Stimulated activated naive B cell treated with anti-CD40 and anti-IgM and Interleukin-4, amounts not matched to agents 10 μg/mL and 1 μg/mL and 100 μg/mL, for 72 hours (primary cell): ENCODE data around the gene EXOSC5.
"Not testable (repeated sequence)": the region's sequence is repeated elsewhere in the genome, so short reads cannot be mapped to it uniquely, and the experiment has no call there.

Source experiments
- ATAC-seq, 2 donors: fragments of 150-1000 bp; cut with Tn5 transposase; replicated peaks; 2 replicates each; pipeline ENCODE4 v1.10.0; 2021; ENCODE audit warnings: moderate library complexity in 1 of 2
- DNase-seq: peaks from one replicate; pipeline ENCODE4 v3.0.0; 2021
- H3K27ac Mint-ChIP-seq: one replicate; pipeline ENCODE4 v1.8.0; 2022; ENCODE audit warnings: mild to moderate bottlenecking, mixed read lengths
- H3K27me3 Mint-ChIP-seq, 2 donors: one replicate each; pipeline ENCODE4 v1.8.0; 2022; ENCODE audit warnings: mixed read lengths in 2 of 2
- H3K36me3 Mint-ChIP-seq, 2 donors: one replicate each; pipeline ENCODE4 v1.8.0; 2022; ENCODE audit warnings: mixed read lengths in 2 of 2, mild to moderate bottlenecking in 1 of 2
- H3K4me1 Mint-ChIP-seq, 2 donors: one replicate each; pipeline ENCODE4 v1.8.0; 2022; ENCODE audit warnings: mixed read lengths in 2 of 2, mild to moderate bottlenecking in 1 of 2
- H3K4me3 Mint-ChIP-seq, 2 donors: one replicate each; pipeline ENCODE4 v1.8.0; 2022; ENCODE audit warnings: mild to moderate bottlenecking in 2 of 2, mixed read lengths in 2 of 2, moderate library complexity in 1 of 2
- H3K9me3 Mint-ChIP-seq, 2 donors: one replicate each; pipeline ENCODE4 v1.8.0; 2022; ENCODE audit warnings: mixed read lengths in 2 of 2, mild to moderate bottlenecking in 1 of 2

The EXOSC5 gene

GRCh38 chr19:41357746-41358145 lies 39.4 kb downstream of the EXOSC5 start:
- Mint-ChIP-seq H3K36me3 (peaks cover 12 to 24% of the 10 kb centered on the region in 2 donors), H3K4me3 (no peak overlapping the region), H3K27me3 (no peaks in the 10 kb centered on the region), H3K9me3 (no peaks in the 10 kb centered on the region), H3K4me1 (peaks cover 26 to 40% of the 10 kb centered on the region in 2 donors), H3K27ac (no peak overlapping the region)
- no peak for DNase-seq
- ATAC-seq: no peak

DNA sequence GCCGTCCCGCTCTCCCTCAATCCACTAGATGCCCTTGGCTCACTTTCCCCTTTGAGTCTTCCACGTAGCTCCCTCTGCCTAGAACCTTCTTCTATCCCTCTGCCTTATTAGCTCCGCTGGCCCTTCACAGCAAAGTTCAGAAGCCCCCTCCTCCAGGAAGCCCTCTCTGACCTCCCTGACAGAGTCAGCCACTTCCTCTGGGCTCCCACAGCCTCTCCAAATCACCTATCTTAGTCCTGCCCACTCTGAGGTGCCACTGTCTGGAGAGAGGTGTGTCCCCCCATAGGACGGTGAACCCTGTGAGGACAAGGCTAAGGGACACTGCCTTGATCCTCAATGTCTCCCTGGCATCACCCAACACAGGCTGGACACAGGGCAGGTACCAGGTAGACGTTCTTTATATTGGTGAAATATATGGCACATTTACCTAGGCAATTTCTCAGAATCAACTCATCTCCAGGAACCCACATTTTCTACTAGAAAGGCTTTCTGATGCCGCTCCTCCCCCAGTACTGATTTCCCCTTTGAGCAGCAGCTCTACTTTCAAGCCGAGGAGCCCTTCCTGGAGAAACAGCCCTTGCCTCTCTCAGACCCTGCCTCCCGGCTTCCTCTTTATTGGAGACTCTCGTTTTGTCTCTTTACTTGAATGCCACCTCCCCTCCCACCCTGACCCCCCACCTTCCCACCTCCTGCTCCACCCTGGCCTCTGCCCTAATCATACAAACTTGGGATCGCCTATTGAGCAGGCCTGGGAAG lies 40.0 kb downstream of the EXOSC5 start:
- no peak overlapping the region for H3K4me3 Mint-ChIP-seq
- H3K4me1 Mint-ChIP-seq: peaks cover 28 to 44% of the 10 kb centered on the region in 2 donors
- DNase-seq (no peak), ATAC-seq (no peak)
- H3K9me3 Mint-ChIP-seq: no peaks in the 10 kb centered on the region
- H3K27ac Mint-ChIP-seq: peak overlapping the region; percentile 80
- peaks cover 15 to 28% of the 10 kb centered on the region in 2 donors for H3K36me3 Mint-ChIP-seq
- no peaks in the 10 kb centered on the region for H3K27me3 Mint-ChIP-seq

- Mint-ChIP-seq H3K9me3 (no peaks in the 10 kb centered on the region), H3K27ac (peak overlapping the region; percentile 56), H3K36me3 (peaks cover 24 to 38% of the 10 kb centered on the region in 2 donors), H3K27me3 (no peaks in the 10 kb centered on the region), H3K4me1 (peaks cover 32 to 54% of the 10 kb centered on the region in 2 donors), H3K4me3 (no peak overlapping the region)
- ATAC-seq (no peak), DNase-seq (no peak)
These were observed 41.4 kb downstream of the EXOSC5 start for GRCh38 chr19:41355802-41356201.

- DNase-seq (no peak), ATAC-seq (no peak)
- Mint-ChIP-seq H3K4me3 (peak overlapping the region in 1 of 2 donors; percentile 19), H3K4me1 (peaks cover 33 to 58% of the 10 kb centered on the region in 2 donors), H3K27ac (peak overlapping the region; percentile 14), H3K27me3 (no peaks in the 10 kb centered on the region), H3K9me3 (no peaks in the 10 kb centered on the region), H3K36me3 (peaks cover 26 to 39% of the 10 kb centered on the region in 2 donors)
These were observed 42.1 kb downstream of the EXOSC5 start for GRCh38 chr19:41355035-41355434.

- no peak for ATAC-seq
- Mint-ChIP-seq H3K9me3 (no peaks in the 10 kb centered on the region), H3K27me3 (no peaks in the 10 kb centered on the region), H3K4me3 (peak overlapping the region; percentile 98 to 100), H3K27ac (peak overlapping the region; percentile 93), H3K4me1 (peaks cover 34 to 61% of the 10 kb centered on the region in 2 donors), H3K36me3 (peaks cover 24 to 40% of the 10 kb centered on the region in 2 donors)
- no peak for DNase-seq
These were observed 42.7 kb downstream of the EXOSC5 start for GRCh38 chr19:41354343-41354953.

DNA sequence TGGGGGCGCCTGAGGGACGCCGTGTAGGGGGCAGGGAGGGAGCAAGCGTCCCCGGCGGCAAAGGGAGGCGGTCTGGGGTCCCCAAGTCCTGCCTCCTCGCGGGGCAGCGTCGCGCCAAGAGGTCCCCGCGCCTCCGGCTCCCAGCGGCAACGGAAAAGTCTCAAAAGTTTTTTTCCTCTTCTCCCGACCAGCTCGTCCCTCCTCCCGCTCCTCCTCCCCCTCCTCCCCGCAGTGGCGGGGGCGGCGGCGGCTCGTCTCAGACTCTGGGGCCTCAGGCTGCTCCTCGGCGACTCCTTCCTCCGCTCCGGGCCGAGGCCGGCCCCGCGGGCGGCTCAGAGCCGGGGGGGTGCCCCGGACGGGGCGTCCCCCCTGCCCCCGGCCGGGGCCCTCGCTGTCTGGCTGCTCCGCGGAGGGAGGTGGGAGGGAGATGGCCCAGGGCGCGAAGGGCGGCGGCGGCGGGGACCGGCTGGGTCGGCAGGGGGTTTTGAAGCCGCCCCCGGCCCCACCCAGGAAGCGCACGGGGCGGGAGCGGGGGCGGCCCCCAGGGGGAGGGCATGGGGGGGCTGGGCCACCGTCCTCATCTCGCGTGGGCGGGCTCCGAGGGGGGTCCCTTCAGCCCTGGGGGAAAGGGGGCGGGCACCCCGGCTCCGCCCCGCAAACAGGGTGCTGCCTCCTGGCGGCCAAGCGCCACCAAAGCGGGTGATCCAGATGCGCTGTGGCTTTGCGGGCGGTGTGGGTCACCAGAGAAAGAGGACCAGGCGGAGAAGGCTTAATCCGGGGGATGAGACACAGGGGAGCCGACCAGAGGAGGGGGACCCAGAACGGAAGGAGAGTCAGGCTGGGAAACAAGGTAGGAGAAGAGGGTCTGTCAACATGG lies 43.5 kb downstream of the EXOSC5 start, which contains the start of gene TGFB1:
Gene TGFB1 (minus strand): TSS at position 457 of the 877 bp plus-strand sequence. CDS start 878 bp downstream, outside the sequence.
- peak; percentile 53 to 63 for ATAC-seq
- Mint-ChIP-seq H3K4me3 (peak within 1 kb of the TSS; percentile 98 to 100), H3K27me3 (no peaks in the 10 kb centered on the region), H3K9me3 (no peaks in the 10 kb centered on the region), H3K27ac (peak within 1 kb of the TSS; percentile 98), H3K4me1 (peaks cover 40 to 68% of the 10 kb centered on the region in 2 donors), H3K36me3 (peaks cover 31 to 48% of the 10 kb centered on the region in 2 donors)
- peak; percentile 90 for DNase-seq

DNA sequence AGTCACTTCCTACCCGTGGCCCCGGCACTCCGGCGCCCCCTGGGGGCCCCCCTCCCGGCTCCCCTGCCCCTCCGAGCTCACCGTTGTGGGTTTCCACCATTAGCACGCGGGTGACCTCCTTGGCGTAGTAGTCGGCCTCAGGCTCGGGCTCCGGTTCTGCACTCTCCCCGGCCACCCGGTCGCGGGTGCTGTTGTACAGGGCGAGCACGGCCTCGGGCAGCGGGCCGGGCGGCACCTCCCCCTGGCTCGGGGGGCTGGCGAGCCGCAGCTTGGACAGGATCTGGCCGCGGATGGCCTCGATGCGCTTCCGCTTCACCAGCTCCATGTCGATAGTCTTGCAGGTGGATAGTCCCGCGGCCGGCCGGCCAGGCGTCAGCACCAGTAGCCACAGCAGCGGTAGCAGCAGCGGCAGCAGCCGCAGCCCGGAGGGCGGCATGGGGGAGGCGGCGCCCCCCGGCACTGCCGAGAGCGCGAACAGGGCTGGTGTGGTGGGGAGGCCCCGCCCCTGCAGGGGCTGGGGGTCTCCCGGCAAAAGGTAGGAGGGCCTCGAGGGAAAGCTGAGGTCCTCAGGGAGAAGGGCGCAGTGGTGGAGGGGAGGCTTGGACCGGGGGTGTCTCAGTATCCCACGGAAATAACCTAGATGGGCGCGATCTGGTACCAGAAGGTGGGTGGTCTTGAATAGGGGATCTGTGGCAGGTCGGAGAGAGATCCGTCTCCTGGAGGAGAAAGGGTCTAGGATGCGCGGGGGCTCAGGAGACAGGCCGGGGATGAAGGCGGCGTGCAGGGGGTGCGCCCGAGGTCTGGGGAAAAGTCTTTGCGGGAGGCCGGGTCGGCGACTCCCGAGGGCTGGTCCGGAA lies 44.3 kb downstream of the EXOSC5 start:
- peaks cover 44 to 73% of the 10 kb centered on the region in 2 donors for H3K4me1 Mint-ChIP-seq
- H3K36me3 Mint-ChIP-seq: peaks cover 38 to 53% of the 10 kb centered on the region in 2 donors
- ATAC-seq: peak; percentile 36 to 37

GRCh38 chr19:41352279-41352608 lies 44.9 kb downstream of the EXOSC5 start:
- ATAC-seq (peak in 1 of 2 donors; percentile 1), DNase-seq (no peak)
- no peaks in the 10 kb centered on the region for H3K9me3 Mint-ChIP-seq
- peak overlapping the region; percentile 98 to 100 for H3K4me3 Mint-ChIP-seq
- H3K27me3 Mint-ChIP-seq: no peaks in the 10 kb centered on the region
- H3K4me1 Mint-ChIP-seq: peaks cover 42 to 68% of the 10 kb centered on the region in 2 donors
- H3K36me3 Mint-ChIP-seq: peaks cover 39 to 53% of the 10 kb centered on the region in 2 donors
- H3K27ac Mint-ChIP-seq: peak overlapping the region; percentile 98

More for the DNA sequence above, 44.3 kb downstream of the EXOSC5 start:
- Mint-ChIP-seq H3K4me3 (peak overlapping the region; percentile 98 to 100), H3K27ac (peak overlapping the region; percentile 98), H3K27me3 (no peaks in the 10 kb centered on the region), H3K9me3 (no peaks in the 10 kb centered on the region)
- DNase-seq: peak; percentile 77

DNA sequence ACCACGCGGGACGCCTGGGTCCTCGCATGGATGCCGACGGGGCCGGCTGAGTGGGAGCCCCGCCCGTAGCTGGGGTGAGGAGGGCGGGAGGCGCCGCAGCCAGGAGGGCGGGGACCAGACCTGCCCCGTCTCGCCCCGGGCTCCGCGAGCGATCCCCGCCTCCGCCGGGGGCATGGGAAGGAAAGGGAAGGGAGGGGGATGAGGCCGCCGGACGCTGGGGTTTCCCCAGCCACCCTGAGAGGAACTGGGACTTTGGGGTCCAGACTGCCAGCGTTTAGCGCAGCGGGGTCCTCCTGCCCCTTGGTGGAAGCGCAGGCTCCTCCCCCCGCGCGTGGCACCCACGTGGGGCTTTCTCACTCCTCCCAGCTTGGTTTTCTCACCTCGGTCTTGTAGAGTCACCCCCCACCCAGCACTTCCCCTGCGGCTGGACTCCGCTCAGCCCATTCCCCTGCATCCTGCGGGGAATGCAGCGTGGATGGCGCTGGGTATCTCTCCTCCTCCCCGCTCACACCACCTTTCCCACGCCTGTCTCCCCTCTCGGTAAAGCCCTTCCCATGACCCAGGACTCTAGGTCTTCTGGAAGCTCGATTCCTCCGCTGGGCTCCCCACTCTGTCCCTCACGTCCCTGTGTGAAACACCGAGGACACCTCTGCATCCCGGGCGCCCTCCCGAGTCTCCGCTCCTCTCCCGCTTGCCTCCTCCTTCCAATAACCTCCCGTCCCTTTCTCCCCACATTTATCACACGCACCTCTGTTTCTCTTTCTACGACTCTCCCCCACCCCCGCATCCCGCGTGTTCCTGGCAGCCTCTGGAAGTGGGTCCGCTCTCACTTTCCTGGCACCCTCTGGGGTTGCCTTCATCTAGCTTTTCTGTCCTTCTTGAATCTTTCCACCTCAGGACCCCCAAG lies 45.6 kb downstream of the EXOSC5 start:
- peaks cover 38 to 62% of the 10 kb centered on the region in 2 donors for H3K4me1 Mint-ChIP-seq
- peak overlapping the region; percentile 98 for H3K27ac Mint-ChIP-seq
- ATAC-seq (peak; percentile 64 to 65), DNase-seq (peak; percentile 89)
- no peaks in the 10 kb centered on the region for H3K9me3 Mint-ChIP-seq
- no peaks in the 10 kb centered on the region for H3K27me3 Mint-ChIP-seq
- H3K4me3 Mint-ChIP-seq: peak overlapping the region; percentile 98 to 100
- H3K36me3 Mint-ChIP-seq: peaks cover 37 to 52% of the 10 kb centered on the region in 2 donors

DNA sequence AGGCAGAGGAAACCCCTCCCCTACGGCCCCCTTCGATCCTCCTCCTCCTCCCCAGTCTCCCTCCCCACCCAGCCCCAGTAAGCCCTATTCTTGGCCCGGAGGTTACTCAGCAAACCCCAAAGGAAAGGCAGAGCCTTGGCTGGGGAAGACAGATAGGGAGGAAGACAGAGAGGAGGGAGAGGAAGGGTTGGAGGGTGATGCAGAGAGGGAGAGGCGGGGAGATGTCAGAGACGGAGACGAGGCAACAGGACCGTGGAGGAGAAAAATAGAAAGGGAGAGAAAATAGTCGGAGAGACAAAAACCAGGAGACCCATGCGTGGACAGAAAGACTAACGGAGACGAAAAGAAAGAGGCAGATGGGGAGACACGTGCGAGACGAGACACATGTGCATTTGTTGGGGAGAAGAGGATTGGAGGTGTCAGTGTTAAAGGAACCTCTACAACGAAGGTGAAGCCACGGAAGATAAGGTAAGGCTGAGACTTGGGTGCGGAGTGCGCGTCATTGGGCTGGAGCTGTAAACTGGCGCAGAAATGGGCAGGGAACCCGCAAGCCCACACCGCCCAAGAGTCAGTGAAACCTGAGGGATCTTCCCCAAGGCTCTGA lies 46.3 kb downstream of the EXOSC5 start:
- Mint-ChIP-seq H3K36me3 (peaks cover 35 to 50% of the 10 kb centered on the region in 2 donors), H3K9me3 (no peaks in the 10 kb centered on the region), H3K4me1 (peaks cover 35 to 55% of the 10 kb centered on the region in 2 donors), H3K4me3 (peak overlapping the region; percentile 98 to 100), H3K27ac (peak overlapping the region; percentile 98), H3K27me3 (no peaks in the 10 kb centered on the region)
- DNase-seq: no peak
- peak in 1 of 2 donors; percentile 13 for ATAC-seq

GRCh38 chr19:41346916-41347315 lies 50.2 kb downstream of the EXOSC5 start:
- peaks cover 36 to 61% of the 10 kb centered on the region in 2 donors for H3K4me1 Mint-ChIP-seq
- ATAC-seq, H3K9me3 Mint-ChIP-seq, H3K27ac Mint-ChIP-seq, H3K27me3 Mint-ChIP-seq, DNase-seq, H3K4me3 Mint-ChIP-seq: not testable (repeated sequence)
- H3K36me3 Mint-ChIP-seq: peaks cover 44 to 58% of the 10 kb centered on the region in 2 donors

DNA sequence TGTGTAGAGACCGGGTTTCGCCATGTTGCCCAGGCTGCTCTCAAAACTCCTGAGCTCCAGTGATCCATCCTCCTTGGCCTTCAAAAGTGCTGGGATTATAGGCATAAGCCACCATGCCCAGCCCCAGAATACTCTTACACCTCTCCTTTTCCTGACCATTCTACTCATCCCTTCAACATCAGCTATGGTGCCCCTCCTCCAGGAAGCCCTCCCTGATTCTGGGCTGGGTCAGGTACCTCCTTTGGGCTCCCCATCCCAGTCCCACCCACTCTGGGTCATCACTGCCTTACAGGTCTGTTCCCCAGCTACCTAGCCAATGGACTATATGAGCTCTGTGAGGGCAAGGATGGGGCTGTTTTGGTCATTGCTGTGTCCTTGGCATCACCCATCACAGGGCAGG lies 53.0 kb downstream of the EXOSC5 start:
- no peaks in the 10 kb centered on the region for H3K9me3 Mint-ChIP-seq
- H3K36me3 Mint-ChIP-seq: peaks cover 43 to 56% of the 10 kb centered on the region in 2 donors
- no peaks in the 10 kb centered on the region for H3K27me3 Mint-ChIP-seq
- DNase-seq (no peak), ATAC-seq (no peak)
- H3K27ac Mint-ChIP-seq: peak overlapping the region; percentile 75
- H3K4me3 Mint-ChIP-seq: no peak overlapping the region
- H3K4me1 Mint-ChIP-seq: peaks cover 32 to 50% of the 10 kb centered on the region in 2 donors
